ENCODE results near the gene IFTAP. TPM values are rescaled to one million over a fixed set of nuclear protein-coding genes. Genes with fewer than 3 reads are reported as not detected.

The IFTAP gene
- total and polyA plus RNA-seq, 10 donors: 5.8 to 15.7 (median 10.2) TPM

DNA sequence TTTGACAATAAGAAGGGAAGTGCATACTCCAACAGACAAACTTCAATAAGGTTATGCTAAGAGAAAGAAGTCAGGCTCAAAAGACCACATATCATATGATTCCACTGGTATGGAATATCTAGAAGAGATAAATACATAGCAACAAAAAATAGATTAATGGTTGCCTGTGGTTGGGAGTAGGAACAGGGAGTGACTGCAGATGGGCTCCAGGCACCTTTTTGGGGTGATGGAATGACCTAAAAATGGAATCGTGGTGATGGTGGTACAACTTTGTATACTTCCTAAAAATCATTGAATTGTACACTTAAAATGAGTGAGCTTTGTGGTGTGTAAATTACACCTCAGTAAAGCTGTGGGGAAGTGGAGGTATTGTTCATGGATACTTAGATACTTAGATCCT is 32.7 kb downstream of the IFTAP start:
- Histone ChIP-seq H3K4me1 (no peaks in the 10 kb centered on the region), H3K9me3 (no peaks in the 10 kb centered on the region), H3K4me3 (no peak overlapping the region), H3K36me3 (no peaks in the 10 kb centered on the region), H3K27me3 (replicated peaks in 1 of 7) (no peaks in the 10 kb centered on the region), H3K27ac (no peak overlapping the region)
- intact Hi-C loops (cut with DNase I; ENCODE audit: low total_unique reads): no loop called here
- 71 to 86% (median 78%) methylated on average over 1 of the region's 1 CpG for WGBS, 5 donors
- DNase-seq: no peak
- no peak for TF ChIP-seq POLR2A (IDR thresholded peaks at IDR 0.05)

DNA sequence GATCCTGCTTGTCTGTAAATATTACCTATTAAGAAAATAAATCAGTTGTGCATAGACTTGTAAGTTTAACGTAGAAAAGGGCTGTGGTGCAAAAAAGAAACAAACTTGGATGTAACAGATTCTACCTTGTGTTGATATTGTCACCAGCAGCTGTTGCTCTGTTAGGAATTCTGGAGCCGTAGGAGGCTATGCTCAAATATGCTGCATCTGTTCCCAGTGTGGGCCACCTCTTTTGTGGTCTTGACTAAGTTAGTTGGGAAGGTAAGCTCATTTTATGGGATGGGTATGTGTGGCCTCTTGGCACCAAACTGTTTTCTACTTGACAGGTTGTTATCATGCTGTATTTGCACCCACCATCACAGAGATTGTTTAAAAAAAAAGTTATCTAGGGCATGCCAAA is 33.2 kb downstream of the IFTAP start:
- DNase-seq: no peak
- Histone ChIP-seq H3K27ac (no peak overlapping the region), H3K27me3 (replicated peaks in 1 of 7) (no peaks in the 10 kb centered on the region), H3K36me3 (no peaks in the 10 kb centered on the region), H3K9me3 (no peaks in the 10 kb centered on the region), H3K4me3 (no peak overlapping the region), H3K4me1 (no peaks in the 10 kb centered on the region)
- intact Hi-C loops (cut with DNase I; ENCODE audit: low total_unique reads): no loop called here
- TF ChIP-seq POLR2A (IDR thresholded peaks at IDR 0.05) (no peak), POLR2AphosphoS5 (IDR thresholded peaks at IDR 0.05) (no peak)
- TF ChIP-seq, protein P1, sequence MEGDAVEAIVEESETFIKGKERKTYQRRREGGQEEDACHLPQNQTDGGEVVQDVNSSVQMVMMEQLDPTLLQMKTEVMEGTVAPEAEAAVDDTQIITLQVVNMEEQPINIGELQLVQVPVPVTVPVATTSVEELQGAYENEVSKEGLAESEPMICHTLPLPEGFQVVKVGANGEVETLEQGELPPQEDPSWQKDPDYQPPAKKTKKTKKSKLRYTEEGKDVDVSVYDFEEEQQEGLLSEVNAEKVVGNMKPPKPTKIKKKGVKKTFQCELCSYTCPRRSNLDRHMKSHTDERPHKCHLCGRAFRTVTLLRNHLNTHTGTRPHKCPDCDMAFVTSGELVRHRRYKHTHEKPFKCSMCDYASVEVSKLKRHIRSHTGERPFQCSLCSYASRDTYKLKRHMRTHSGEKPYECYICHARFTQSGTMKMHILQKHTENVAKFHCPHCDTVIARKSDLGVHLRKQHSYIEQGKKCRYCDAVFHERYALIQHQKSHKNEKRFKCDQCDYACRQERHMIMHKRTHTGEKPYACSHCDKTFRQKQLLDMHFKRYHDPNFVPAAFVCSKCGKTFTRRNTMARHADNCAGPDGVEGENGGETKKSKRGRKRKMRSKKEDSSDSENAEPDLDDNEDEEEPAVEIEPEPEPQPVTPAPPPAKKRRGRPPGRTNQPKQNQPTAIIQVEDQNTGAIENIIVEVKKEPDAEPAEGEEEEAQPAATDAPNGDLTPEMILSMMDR (IDR thresholded peaks at IDR 0.05 in 8 of 11, conservative IDR thresholded peaks at IDR 0.05 in 3 of 11): no peak
- WGBS, 5 donors: 82 to 92% (median 86%) methylated on average over 2 of the region's 2 CpGs

DNA sequence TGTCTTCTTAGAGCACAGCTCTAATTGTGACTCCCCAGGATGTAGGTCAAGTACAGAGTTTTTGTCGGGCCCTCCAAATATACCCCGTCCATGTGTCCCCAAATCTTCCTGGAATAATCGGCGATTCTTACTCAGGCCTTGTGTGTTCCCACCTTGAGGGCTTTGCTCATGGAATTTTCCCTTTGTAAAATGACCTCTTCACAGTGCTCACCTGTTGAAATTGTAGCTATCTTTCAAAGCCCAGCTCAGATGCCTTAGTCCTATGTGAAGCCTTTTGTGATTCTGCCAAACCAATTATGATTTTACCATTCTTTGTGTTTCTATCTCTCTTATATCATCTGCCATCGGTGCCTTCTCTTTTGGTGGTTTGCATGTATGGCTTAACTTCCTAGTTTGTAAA is 33.8 kb downstream of the IFTAP start:
- WGBS, 5 donors: 81 to 92% (median 84%) methylated on average over 5 of the region's 5 CpGs
- Histone ChIP-seq H3K4me1 (no peaks in the 10 kb centered on the region), H3K9me3 (no peaks in the 10 kb centered on the region), H3K4me3 (no peak overlapping the region), H3K27me3 (replicated peaks in 1 of 7) (no peaks in the 10 kb centered on the region), H3K27ac (no peak overlapping the region), H3K36me3 (no peaks in the 10 kb centered on the region)
- TF ChIP-seq, protein P1 (IDR thresholded peaks at IDR 0.05 in 8 of 11, conservative IDR thresholded peaks at IDR 0.05 in 3 of 11): no peak
- TF ChIP-seq POLR2A (IDR thresholded peaks at IDR 0.05): no peak
- TF ChIP-seq POLR2AphosphoS5 (IDR thresholded peaks at IDR 0.05): no peak
- intact Hi-C loops (cut with DNase I; ENCODE audit: low total_unique reads): no loop called here
- no peak for DNase-seq

DNA sequence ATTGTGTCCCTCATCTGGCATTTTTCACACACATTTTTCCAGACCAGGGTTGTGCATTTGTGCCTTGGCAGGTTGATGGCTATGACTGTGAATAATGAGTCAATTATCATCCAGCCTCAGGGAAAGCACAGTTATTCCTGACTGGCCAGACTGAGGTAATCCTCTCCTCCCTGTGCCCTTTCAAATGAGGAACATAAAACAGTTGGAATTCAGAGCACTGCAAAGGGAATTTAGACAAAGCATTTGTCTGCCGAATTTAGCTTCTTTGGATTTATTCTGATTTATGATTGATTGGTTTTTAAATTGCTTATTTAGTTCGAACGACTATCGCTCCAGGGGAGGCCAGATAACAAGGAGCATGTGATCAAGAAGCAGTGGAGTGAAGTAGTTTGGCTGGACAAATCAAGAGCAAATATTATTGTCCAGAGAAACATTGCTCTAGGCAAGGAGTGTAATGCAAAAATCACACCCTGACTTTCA is 34.5 kb downstream of the IFTAP start:
- no peak for DNase-seq
- H3K27me3 ChIP-seq (replicated peaks in 1 of 7): no peaks in the 10 kb centered on the region
- H3K36me3 ChIP-seq: no peaks in the 10 kb centered on the region
- no peaks in the 10 kb centered on the region for H3K4me1 ChIP-seq
- H3K4me3 ChIP-seq: no peak overlapping the region
- intact Hi-C loops (cut with DNase I; ENCODE audit: low total_unique reads): no loop called here
- no peak for TF ChIP-seq POLR2A (IDR thresholded peaks at IDR 0.05)
- no peak for TF ChIP-seq POLR2AphosphoS5 (IDR thresholded peaks at IDR 0.05)
- TF ChIP-seq, protein P1 (IDR thresholded peaks at IDR 0.05 in 8 of 11, conservative IDR thresholded peaks at IDR 0.05 in 3 of 11): no peak
- no peak overlapping the region for H3K27ac ChIP-seq
- 85 to 91% (median 88%) methylated on average over 4 of the region's 4 CpGs for WGBS, 5 donors
- no peaks in the 10 kb centered on the region for H3K9me3 ChIP-seq

DNA sequence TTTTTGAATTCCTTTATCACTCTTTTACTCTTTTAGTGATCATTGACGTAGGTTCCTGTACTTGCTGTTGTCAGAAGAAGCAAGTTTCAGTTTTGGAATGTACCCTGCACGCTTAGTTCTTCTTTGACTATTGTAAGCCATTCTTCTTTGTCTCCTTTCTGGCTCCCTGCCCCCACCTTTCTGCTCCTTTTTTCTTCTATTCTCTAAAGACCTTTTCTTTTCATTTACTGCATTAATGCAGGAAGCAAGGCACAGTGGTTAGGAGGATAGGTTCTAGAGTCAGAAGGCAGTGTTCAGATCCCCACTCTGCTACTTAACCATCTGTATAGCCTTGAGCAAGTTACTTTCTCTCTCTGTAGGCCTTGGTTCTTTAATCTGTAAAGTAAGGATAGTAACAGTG is 37.5 kb downstream of the IFTAP start:
- WGBS, 5 donors: 69 to 77% (median 72%) methylated on average over 2 of the region's 2 CpGs
- TF ChIP-seq POLR2AphosphoS5 (IDR thresholded peaks at IDR 0.05) (no peak), POLR2A (IDR thresholded peaks at IDR 0.05) (no peak)
- TF ChIP-seq, protein P1 (IDR thresholded peaks at IDR 0.05 in 8 of 11, conservative IDR thresholded peaks at IDR 0.05 in 3 of 11): no peak
- Histone ChIP-seq H3K27me3 (replicated peaks in 1 of 7) (no peaks in the 10 kb centered on the region), H3K9me3 (no peaks in the 10 kb centered on the region), H3K27ac (no peak overlapping the region), H3K36me3 (no peaks in the 10 kb centered on the region), H3K4me1 (no peaks in the 10 kb centered on the region), H3K4me3 (no peak overlapping the region)
- intact Hi-C loops (cut with DNase I; ENCODE audit: low total_unique reads): no loop called here
- no peak for DNase-seq

All from spleen (tissue), 11 donors.